HG03558 (cell line): ENCODE results near the gene MAML1.
"Not testable (repeated sequence)": the region's sequence is repeated elsewhere in the genome, so short reads cannot be mapped to it uniquely, and the experiment has no call there.

Source experiments
- ATAC-seq: cut with Tn5 transposase; IDR thresholded peaks from one replicate; pipeline ENCODE4 v1.9.1; 2021; ENCODE audit warnings: moderate number of reproducible peaks; ENCODE audit not compliant: unreplicated experiment; ENCODE audit errors: extremely low read depth

MAML1 gene

DNA sequence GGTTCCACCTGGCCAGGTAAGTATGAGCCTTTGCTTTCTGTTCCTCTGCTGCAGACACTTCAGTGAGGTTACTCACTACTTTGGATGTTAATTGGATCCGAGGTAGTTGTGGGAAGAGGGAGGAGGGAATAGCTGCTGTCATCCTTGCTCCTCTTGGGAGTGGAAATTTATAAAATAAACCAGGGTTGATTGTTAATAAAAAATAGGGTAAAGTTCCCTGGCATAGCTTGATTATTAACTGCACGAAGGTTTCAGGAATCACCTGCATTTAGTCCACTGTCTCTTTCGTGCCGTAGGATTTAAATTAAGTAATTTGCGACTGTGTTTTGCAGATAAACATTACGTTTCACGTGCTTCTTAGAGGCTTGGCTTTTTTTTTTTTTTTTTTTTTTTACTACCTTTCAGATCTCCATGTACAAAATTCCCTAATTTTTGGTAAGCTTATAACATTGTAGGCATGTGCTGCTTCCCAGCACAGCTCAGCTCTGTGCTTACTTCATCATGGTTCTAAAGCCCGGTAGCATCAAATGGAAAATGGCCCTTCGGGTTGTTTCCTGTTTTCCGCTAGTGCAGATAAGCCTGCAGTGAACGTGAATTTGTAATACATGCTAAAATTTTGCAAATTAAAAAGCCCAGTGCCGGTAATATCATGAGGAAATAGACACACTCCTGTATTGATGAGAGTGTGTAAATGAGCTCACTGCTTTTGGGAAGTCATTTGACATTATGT lies 34.3 kb downstream of the MAML1 start:
- no peak for ATAC-seq

DNA sequence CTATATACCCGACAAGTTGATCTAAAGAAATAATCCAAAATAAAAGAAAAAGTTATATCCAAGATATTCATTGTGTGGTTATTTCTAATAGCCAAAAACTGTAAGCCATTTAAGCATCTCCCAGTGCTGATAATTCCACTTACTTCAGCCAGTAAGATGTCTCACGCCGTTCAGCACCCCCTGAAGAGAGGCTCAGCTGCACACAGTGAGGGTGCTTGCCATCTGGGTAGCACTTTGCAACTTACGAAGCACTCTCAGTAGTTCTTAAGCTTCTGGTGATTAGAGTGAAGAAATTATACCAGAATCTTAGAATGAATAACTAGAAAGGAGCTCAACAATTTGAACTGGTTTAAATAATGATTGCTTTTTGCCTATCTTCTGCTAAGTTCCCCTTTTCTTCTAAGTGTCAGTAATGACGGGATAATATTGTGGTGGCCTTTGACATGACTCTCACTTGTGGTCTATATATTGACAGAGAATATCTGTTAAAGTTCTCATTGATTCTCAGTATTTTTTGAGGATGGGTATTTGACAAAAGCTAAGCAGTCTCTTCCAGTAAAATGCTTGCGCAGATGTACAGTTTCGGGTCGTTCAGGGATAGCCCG lies 35.0 kb downstream of the MAML1 start:
- ATAC-seq = no peak

DNA sequence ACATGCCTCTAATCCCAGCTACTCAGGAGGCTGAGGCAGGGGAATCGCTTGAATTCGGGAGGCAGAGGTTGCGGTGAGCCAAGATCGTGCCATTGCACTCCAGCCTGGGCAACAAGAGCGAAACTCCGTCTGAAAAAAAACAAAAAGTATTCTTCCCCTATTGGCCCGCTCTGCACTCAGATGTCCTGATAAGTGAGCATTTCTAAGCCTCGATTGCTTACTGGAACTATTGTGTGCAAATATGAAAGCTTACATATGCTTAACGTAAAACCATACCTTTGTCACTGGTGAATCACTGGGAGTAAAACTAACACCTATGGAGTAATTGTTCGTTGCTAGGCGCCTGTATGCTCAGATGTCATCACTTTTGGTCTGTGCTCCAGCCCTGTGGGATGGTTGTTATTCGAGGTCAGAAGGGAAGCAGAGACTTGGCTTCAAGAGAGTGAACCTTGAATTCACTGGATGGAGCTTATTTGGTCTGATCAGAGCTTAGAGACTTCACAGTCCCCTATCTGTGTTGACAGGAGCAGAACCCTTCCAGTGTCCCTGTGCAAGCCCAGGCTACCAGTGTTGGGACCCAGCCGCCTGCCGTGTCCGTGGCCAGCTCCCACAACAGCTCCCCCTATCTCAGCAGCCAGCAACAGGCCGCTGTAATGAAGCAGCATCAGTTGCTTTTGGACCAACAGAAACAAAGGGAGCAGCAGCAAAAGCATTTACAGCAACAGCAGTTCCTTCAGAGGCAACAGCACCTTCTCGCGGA lies 35.9 kb downstream of the MAML1 start:
- no peak for ATAC-seq

DNA sequence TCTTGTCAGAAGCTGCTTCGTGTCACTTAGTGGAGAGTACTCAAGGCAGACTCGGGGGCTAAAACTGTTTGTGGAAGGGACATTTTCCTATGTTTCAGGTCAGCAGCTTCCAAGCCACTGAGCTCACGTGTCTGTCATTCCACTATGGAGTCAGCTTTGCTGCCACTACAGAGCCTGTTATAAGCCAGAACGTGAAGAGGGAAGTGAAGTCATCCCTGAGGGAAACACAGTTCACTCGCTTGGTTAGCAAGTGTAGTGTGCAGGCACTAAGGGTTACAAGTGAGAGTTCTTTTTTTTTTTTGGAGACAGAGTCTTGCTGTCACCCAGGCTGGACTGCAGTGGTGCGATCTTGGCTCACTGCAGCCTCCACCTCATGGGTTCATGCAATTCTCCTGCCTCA lies 36.6 kb downstream of the MAML1 start:
- no peak for ATAC-seq

DNA sequence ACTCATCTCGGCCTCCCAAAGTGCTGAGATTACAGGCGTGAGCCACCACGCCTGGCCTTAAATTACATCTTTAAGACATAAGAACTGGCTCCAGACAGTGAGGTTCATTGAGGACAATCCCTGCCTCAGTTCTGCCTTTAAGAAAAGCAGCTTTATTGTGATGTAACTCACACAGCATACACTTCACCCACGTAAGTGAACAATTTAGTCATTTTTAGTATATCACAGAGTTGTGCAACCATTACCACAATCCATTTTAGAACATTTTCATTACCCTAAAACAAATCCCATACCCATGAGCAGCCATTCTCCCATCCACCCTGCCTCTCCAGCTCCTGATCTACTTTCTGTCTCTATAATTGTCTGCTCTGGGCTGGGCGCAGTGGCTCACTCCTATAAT lies 37.2 kb downstream of the MAML1 start:
- ATAC-seq = no peak

DNA sequence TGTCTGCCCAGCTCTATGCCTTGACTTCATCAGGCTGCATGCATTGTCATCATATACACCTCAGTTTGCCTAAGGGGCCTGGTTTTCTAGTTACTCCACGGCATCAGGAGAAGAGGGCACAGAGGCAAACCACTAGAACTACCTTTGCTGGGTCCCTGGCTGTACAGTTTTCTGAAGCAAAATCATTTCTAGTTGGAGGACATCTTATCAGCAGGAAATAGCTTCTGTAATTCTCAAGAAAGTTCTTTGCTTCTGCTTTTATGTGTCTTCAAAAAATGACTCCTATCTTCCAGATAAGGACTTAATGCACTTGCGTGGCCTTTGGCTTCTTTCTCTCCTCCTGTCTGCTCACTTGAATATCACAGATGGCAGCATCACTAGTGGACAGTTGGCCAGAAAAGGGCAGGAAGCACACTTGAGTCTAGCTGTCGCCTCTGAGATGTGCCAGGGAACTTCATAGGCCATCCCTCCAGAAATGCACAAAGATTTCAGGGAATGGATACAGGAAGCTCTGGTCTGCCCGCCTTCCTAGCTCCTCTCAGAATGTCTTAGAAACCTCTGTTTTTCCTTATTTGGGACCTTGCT lies 38.8 kb downstream of the MAML1 start:
- no peak for ATAC-seq

DNA sequence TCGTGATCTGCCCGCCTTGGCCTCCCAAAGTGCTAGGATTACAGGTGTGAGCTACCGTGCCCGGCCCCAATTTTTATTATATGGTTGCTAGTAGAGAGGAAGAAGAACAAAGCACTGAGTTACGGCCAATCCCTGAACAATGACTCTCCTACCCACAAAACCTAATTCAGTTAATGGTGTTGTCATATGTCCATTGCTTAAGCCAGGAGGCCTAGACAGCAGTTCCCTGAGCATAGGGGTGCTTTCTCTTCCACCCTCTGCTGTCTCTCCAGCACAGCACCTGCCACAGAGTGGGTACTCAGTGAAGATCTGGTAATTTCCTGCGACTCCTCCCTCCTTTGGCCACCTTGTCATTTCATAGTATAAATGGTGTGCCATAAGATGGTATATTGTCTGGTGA lies 39.7 kb downstream of the MAML1 start:
- no peak for ATAC-seq

DNA sequence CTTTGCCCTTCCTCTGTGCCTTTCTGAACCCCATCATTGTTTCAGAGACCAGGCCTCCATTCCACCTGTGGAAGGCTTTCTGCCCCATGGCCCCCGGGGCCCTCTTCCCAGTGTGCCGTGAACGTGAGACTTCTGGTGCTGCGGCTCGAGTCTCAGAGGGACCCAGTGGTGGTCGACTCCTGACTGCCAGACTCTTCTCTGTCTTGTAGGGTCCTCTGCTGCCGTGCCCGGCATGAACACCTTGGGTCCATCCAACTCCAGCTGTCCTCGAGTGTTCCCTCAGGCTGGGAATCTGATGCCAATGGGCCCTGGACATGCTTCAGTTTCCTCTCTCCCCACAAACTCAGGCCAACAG lies 41.0 kb downstream of the MAML1 start:
- ATAC-seq = no peak

DNA sequence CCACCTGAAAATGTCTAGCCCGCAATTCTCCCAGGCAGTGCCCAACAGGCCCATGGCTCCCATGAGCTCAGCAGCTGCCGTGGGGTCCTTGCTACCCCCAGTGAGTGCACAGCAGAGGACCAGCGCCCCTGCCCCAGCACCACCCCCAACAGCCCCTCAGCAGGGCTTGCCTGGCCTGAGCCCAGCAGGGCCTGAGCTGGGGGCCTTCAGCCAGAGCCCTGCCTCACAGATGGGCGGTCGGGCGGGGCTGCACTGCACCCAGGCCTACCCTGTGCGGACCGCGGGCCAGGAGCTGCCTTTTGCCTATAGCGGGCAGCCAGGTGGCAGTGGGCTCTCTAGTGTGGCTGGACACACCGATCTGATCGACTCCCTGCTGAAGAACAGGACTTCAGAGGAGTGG lies 41.8 kb downstream of the MAML1 start:
- no peak for ATAC-seq

DNA sequence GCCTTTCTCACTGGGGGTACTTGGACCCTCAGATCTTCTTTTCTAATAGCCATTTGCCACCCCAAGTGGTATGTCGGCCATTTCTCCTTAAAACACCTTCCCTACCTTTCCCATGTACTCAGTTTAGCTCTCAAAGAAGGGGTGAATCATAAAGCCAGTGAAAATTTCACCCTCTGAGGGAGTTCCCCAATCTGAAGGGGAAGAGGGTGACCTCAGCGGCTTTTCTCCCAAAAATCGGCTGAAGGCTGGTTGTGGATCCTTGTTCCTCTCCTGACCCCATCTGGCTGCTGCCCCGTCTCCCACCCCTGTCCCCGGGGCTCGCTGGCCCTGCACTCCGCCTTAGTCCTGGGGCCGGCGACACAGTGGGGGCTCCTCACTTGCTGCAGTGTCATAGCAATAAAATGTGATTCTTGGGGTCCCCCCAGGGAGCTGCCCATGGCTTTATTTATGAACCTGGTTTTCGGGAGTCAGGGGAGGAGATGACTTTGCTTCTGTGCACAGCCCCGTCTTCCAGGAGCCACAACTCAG lies 43.9 kb downstream of the MAML1 start:
- no peak for ATAC-seq

DNA sequence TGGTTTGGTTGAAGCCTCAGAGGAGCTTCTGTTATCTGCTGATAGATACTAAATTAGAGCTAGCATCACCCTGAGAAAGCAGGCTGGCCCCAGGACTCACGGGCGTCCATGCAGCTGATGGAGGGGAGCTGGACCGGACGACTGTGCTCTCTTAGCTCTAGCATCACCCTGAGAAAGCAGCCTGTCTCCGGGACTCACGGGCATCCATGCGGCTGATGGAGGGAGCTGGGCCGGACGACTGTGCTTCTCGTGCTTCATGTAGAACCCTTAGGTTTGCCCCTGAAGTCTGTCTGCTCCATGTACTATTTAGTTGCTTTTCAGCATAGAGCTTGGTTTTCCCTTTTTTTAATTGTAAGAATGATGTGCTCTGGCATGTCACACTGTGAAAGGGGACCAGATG lies 44.8 kb downstream of the MAML1 start:
- ATAC-seq = no peak

DNA sequence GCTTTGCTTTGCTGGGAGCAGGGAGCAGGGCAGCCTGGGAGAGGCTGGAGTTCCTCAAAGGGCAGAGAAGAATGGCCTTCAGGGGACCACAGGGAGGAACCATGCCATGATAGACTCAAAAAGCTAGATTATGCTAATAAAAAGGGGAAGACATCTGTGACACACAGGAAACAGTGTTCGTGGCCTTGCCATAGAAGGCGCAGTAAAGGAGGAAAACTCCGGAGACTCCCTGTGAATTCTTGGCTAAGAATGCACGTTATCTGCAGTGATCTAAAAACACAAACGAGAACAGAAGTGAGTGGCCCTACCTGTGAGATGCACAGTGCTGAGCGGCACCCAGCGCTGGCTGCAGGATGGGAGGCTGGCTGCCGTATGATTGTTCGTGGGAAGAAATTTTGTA lies 45.3 kb downstream of the MAML1 start:
- ATAC-seq = no peak

DNA sequence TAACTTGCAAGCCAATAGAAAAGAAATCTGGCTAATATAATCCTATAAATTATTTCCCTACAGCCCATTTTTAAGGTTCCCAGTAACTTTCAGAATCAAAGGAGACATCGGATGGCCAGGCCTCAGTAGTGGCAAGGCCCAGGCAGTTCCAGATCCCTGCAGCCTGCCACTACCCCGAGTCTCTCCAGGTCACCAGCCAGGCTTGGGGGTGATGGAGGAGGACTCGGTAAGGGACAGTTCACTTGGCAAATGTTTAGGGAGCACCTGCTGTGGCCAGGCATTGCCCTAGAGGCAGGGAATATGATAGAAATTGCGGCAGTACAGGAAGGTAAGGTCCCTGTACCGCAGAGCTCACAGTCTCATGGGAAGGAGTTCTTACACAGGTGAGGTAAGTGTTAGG lies 46.0 kb downstream of the MAML1 start:
- ATAC-seq = no peak

DNA sequence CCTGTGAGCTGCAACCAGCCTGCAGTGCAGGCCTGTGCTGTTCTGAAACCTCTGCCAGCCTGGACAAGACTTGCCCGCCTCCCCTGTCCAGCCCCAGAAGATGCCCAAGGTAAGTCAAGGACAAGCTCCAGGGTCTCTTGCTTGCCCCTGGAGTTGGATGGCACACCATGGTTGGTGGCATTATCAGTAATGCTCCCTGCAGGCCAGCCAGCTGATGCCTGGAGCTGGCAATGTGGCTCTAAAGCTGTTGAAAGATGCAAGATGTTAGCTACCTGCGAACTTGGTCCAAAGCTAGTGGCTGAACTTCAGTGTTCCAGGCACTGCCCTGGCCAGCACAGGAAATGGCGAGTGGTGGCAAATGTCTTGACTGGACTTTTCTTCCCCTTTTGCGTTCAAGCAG lies 47.2 kb downstream of the MAML1 start:
- ATAC-seq = no peak

DNA sequence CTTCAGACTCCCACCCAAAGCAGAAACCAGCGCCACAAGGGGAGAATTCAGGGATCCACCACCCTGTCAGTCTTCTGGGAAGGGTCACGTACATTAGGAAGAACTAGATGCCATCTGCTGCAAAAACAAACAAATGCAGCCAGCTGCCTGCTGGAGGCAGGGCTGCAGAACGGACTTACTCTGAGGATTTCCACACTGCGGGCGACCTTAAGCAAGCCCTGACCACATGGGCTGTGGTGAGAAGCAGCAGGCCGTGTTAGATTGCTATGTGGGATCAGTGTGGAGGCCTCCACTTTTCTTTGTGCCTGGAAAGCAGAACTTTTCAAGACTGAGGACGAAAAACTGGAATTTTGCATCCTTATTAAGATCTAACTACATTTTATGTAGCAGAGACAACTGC lies 47.7 kb downstream of the MAML1 start:
- no peak for ATAC-seq

DNA sequence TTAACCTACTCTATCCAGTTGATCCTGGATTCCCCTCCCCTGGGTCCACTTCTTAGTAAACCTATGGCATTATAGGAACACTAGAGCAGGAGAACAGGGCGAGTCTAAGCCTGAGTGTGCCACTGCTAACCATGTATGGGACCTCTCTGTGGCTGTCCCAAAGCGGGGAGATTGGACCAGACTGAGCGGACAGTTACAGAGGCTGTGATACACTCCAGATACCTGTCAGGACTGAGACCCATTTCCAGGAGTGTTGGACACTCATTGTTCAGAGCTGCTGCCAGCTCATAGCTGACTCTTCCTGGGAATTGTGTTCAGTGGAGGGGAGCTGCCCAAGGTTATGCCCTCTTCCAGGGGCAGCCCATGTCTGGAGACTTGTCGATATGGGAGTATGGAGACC lies 49.2 kb downstream of the MAML1 start:
- ATAC-seq = no peak

DNA sequence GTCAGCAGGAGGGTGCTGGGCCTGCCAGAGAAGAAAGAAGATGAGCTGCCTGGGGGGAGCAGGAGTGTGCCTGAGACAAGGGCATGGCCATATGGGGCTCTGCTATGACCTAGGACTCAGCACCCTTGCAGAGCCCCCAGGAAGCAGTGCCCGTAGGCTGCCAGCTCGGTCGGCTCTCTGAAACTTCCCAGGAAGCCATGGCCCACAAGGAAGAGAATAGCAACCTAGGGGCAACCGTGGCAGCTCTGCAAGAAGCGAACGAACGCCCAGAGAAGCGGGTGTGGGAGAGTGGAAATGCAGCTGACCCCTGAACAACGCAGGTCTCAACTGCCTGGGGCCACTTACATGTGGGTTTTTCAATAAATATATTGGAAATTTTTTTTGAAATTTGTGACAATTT lies 50.5 kb downstream of the MAML1 start:
- no peak for ATAC-seq

DNA sequence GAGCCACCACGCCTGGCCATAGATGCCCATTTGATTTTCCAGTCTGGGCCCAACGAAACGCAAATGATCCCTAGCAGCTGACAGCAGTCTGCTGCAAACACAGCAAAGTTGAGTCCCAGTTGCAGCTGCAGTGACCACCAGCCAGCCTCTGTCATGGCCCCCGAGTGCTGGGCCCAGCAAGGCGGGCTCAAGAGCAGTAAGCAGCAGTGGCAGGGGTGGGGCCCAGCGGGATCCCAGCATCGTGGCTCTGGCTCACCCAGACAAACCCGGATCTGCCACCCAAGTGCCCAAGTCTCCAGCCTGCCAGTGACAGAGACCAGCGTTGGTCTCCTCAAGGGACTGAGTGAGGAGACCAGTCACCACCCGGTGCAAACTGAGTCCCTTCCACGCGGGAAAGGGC lies 54.2 kb downstream of the MAML1 start:
- no peak for ATAC-seq

DNA sequence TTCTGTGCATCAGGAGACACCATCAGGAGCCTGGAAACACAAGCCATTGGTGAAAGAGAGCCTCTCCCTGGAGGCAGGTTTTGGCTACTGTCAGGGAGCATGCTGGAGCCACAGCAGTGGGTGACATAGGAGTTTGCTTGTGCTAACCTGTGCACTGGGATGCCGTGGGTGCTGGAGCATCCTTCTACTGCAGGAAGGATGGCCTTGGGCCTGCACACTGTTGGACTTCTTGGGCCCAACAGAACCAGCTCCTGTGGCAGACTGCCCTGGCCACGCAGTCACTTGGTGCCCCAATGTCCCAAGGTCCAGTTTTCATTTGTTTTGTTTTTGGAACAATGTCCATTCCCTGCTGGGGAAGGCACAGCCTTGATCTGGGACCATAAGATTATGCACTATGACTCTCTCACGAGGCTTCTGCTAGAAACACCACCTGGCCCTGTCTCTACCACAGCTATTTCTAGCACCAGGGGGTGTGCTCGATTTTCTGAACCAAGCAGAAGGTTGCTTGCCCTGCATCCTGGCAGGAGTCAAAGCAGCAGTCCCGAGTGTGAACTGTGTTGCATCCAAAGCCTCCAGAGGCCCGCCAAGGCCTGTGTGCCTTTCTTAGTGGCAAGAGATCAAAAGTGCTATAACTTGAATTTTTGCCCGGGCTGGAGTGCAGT lies 55.7 kb downstream of the MAML1 start:
- ATAC-seq = no peak

DNA sequence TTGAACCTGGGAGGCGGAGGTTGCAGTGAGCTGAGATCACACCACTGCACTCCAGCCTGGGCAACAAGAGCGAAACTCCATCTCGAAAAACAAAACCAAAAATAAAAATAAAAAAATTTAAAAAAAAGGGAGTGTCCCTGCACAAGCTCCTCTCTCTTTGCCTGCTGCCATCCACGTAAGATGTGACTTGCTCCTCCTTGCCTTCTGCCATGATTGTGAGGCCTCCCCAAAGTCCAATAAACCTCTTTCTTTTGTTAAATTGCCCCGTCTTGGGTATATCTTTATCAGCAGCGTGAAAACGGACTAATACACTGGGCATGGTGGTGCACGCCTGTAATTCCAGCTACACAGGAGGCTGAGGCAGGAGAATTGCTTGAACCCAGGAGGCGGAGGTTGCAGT lies 56.7 kb downstream of the MAML1 start:
- ATAC-seq = not testable (repeated sequence)
